LNCaP clone FGC (cell line): ENCODE results near the gene IFNE.

Source experiments
- DNase-seq: peaks from one replicate; pipeline ENCODE4 v3.0.0-alpha.2; 2011; ENCODE audit warnings: low read depth
- H3K4me3 ChIP-seq: 2 replicates; pipeline ENCODE4 v1.5.1; 2011; ENCODE audit warnings: mild to moderate bottlenecking, low read depth, low read length, control low read depth
- TF ChIP-seq, protein P1 (sequence below): IDR thresholded peaks from 2 replicates; pipeline ENCODE4 v1.5.1; 2012; ENCODE audit warnings: mild to moderate bottlenecking; ENCODE audit not compliant: control insufficient read depth, insufficient read depth; ENCODE audit errors: extremely low read depth

The IFNE gene

DNA sequence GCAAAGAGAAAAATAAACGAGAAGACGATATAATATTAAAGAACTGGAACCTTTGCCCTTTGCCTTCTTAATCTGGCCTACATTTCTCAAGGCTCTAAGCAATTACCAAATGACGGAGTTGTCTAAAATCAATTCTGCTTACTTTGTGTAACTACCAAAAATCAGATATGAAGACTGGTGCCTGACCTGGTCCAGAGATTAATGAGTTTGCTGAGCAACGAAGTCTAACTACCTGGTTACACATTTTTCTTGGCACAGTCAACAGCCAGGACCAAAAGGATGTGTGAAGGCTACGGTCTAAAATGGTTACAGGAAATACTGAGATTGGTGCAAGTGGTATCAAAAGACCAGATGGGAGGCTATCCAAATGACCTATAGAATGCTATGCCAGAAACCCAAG is 17.8 kb upstream of the IFNE start:
- no peak overlapping the region for H3K4me3 ChIP-seq
- DNase-seq, result no peak

DNA sequence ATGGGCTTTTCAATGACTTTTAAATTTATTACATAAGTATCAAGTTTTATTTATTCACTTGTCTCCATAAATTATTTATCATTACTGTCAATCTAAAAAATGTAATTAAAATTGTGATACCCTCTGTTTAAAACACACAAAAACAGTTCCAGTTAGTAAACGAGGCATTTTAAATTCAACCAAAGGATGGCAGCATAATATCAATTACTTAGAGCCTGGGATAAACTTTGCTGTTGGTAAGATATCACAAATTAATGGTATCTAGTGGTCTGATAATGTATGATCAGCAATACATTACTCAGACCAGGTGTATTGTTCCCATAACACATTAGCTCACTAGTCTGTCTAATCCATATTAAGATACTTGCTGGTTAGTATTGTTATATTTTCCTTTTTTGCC is 9.6 kb upstream of the IFNE start:
- DNase-seq, result no peak
- TF ChIP-seq, protein P1, sequence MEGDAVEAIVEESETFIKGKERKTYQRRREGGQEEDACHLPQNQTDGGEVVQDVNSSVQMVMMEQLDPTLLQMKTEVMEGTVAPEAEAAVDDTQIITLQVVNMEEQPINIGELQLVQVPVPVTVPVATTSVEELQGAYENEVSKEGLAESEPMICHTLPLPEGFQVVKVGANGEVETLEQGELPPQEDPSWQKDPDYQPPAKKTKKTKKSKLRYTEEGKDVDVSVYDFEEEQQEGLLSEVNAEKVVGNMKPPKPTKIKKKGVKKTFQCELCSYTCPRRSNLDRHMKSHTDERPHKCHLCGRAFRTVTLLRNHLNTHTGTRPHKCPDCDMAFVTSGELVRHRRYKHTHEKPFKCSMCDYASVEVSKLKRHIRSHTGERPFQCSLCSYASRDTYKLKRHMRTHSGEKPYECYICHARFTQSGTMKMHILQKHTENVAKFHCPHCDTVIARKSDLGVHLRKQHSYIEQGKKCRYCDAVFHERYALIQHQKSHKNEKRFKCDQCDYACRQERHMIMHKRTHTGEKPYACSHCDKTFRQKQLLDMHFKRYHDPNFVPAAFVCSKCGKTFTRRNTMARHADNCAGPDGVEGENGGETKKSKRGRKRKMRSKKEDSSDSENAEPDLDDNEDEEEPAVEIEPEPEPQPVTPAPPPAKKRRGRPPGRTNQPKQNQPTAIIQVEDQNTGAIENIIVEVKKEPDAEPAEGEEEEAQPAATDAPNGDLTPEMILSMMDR, result peak; percentile 39
- H3K4me3 ChIP-seq, result no peak overlapping the region

More for the DNA sequence above, 17.8 kb upstream of the IFNE start:
- TF ChIP-seq, protein P1, result no peak

GRCh38 chr9:21481470-21482056 is 550 bp downstream of the IFNE start:
- no peak for DNase-seq
- TF ChIP-seq, protein P1, result no peak
- H3K4me3 ChIP-seq, result no peak overlapping the region

DNA sequence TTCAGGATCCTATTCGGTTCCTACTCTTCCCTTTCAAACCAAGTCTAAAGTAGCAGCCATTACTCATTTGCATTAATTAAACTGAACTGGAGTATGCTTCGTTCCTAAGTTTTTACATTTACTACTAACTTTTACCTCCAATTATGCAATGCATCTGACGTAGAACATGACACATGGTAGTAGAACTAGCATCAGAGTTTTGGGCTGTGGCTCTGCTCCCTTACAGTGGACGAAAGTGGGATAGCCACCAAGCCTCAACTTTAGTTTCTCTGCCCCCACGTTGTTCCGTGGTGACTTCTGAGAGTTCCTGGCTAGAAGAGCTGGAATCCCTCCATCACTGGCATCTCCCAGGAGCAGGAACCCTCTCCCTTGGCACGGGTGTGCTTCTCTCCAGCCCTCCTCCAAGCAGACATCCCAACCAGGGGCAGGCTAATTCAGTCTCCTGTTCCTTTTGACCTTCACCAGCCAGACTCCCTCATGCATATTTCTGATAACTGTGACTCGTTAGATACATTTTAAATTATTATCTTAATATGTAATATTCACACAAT is 2.9 kb downstream of the IFNE start:
- TF ChIP-seq, protein P1, result no peak
- H3K4me3 ChIP-seq, result no peak overlapping the region
- no peak for DNase-seq

DNA sequence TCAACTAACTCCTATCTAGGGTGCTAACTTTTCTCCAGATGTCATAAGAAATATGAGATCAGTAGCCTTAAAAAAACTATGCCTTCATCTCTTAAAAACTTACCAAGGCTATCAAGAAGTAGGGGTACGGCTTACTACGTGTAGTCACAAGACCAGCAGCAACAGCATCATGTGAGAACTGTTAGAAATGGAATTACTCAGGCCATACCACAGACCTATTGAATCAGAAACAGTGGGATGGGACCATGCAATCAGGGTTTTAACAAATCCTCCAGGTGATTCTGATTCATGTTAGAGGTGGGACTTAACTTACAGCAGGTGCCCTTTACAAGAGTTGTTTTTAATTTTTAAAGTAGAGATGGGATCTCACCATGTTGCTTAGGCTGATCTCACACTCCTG is 4.6 kb downstream of the IFNE start:
- no peak for DNase-seq
- no peak overlapping the region for H3K4me3 ChIP-seq
- TF ChIP-seq, protein P1, result no peak

DNA sequence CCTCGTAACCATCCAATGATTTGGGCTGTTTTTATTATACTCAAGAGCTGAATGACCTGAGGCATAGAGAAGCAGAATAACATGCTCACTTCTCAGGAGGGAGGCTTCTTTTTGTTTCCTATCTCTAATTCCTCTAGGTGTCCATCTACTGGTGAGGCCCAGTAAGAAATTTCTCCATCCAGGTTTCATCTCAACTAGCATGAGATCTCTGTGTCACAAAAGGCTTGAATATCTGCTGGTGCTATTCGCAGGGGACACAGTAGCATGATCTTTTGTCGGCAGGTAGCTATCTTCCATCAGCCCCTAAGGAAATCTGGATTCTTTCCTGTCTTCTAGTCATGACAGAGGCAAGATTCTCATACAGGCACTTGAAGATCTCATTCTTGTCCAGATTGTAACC is 8.9 kb downstream of the IFNE start:
- no peak for DNase-seq
- TF ChIP-seq, protein P1, result no peak
- no peak overlapping the region for H3K4me3 ChIP-seq

GRCh38 chr9:21470126-21470525 is 12.0 kb downstream of the IFNE start:
- H3K4me3 ChIP-seq, result no peak overlapping the region
- TF ChIP-seq, protein P1, result no peak
- DNase-seq, result no peak
